Raji (cell line): ENCODE measurements around the gene MSL3B.

Experiments used
- POLR2A ChIP-seq: IDR thresholded peaks from 2 replicates; pipeline ENCODE4 v1.6.1; 2011; ENCODE audit warnings: low read depth, low read length, control low read depth; ENCODE audit not compliant: insufficient read depth

The MSL3B gene

DNA sequence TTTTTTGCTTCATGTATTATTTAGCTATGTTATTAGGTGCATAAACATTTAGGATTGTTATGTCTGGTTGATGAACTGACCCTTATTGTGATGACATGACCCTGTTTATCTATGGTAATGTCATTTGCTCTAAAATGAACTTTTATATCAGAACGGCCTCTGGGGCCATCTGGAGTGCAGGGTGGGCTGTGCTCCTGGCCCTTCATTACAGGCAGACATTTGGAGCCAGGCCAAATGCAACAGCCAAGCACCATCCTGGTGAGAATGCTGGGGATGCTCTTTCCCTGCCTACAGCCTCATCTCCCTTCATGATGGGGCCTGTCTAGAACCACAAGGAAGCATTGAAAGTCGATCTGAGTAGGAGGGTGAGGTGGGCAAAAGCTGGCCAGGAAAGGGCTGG is 51.9 kb downstream of the MSL3B start:
- TF ChIP-seq POLR2A: no peak

DNA sequence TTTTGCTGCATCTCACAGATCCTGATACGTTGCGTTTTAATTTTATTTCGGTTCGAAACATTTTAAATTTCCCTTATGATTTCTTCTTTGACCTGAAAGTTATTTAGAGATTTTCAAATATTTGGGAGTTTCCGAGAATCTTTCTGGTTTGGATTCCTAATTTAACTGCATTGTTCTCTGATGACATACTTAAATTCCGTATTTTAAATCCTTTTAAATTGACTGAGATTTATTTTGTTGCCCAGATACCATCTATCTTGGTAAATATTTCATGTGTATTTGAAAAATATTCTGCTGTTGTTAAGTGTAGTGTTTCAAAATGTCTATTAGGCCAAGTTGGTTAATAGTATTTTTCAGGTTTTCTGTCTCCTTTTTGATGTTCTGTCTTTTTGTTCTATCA is 52.3 kb downstream of the MSL3B start:
- no peak for TF ChIP-seq POLR2A
